Measurements from ENCODE around the gene PSMD9. TPM values are rescaled to one million over a fixed set of nuclear protein-coding genes. Genes with fewer than 3 reads are reported as not detected.
A peak's percentile ranks its signal among the peaks of the same experiment; 100 is the strongest.

Gene PSMD9
- total RNA-seq, 2 donors from 2014 or later, result 41.4 to 50.9 TPM

DNA sequence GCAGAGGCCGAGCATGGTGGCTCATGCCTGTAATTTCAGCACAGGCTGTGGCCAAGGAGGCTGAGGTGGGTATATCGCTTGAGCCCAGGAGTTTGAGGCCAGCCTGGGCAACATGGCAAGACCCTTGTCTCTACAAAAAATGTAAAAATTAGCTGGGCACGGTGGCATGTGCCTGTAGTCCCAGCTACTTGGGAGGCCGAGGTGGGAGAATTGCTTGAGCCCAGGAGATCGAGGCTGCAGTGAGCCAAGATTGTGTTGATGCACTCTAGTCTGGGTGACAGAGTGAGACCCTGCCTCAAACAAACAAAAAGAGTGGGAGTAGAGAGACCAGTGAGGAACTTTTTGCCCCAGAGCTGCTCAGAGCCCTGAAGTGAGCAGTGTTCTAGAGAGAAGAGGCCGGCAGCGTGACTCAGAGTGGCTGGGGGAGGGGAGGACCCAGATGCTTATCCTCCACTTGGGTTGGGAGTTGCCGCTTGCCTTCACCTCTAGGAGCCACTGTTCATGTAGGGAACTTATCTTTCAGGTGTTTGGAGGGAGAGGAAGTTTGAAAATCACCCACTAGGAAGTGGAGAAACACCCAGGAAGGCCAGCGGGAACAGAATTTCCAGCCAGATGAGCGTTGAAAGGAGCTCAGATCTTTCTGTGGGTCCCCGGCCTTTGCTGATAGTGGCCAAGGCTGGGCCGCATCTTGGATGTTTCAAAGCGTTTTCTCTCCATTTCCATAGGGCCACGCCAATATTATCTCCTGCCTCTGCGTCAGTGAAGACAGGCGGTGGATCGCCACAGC is 45.1 kb downstream of the PSMD9 start:
- Histone ChIP-seq H3K36me3 (ENCODE audit: control insufficient read depth, insufficient read depth, low read length) (peaks cover 9% of the 10 kb centered on the region), H3K4me1 (ENCODE audit: control insufficient read depth, insufficient read depth, low read length) (no peaks in the 10 kb centered on the region), H3K9ac (ENCODE audit: extremely low read depth, low read length, poor library complexity, severe bottlenecking) (peak overlapping the region; percentile 47), H3K4me3 (ENCODE audit: low read length) (no peak overlapping the region), H3K27me3 (ENCODE audit: control insufficient read depth, insufficient read depth, low read length, poor library complexity, severe bottlenecking) (no peaks in the 10 kb centered on the region), H3K27ac (ENCODE audit: low read depth, low read length) (no peak overlapping the region), H3K9me3 (ENCODE audit: control insufficient read depth, low read length) (peaks cover 8% of the 10 kb centered on the region)
- Mint-ChIP-seq H3K27ac (peak overlapping the region; percentile 89), H3K4me3 (peak overlapping the region; percentile 0), H3K27me3 (ENCODE audit: insufficient read depth) (no peaks in the 10 kb centered on the region), H3K36me3 (ENCODE audit: low read depth) (peaks cover 19% of the 10 kb centered on the region), H3K4me1 (peaks cover 23% of the 10 kb centered on the region), H3K9me3 (peaks cover 4% of the 10 kb centered on the region)
- peak; percentile 94 for DNase-seq
- 80 to 89% methylated on average over 14 to 17 of the region's 17 CpGs for WGBS, 2 experiments (ENCODE audit: insufficient coverage in 1 of 2, insufficient read length in 1 of 2)
- TF ChIP-seq CTCF (conservative IDR thresholded peaks at IDR 0.05), result peak; percentile 61

DNA sequence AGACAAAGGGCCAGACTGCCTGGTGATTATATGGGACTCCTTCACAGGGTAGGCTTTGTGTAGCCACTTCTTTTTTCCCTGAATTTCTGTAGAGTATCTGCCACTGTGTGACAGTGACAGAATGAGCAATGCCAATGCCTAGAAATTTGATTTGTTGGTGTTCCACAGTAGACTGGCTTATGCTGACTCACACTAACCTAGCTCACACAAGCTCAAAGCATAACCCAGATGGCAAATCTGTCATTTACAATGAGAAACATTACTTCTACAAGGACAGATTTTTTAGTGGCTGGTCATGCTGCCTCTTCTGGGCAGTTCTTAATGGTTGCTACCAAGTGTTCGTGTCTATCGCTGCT is 45.7 kb downstream of the PSMD9 start:
- Histone ChIP-seq H3K36me3 (ENCODE audit: control insufficient read depth, insufficient read depth, low read length) (peaks cover 9% of the 10 kb centered on the region), H3K27ac (ENCODE audit: low read depth, low read length) (no peak overlapping the region), H3K9me3 (ENCODE audit: control insufficient read depth, low read length) (peaks cover 8% of the 10 kb centered on the region), H3K27me3 (ENCODE audit: control insufficient read depth, insufficient read depth, low read length, poor library complexity, severe bottlenecking) (no peaks in the 10 kb centered on the region), H3K4me1 (ENCODE audit: control insufficient read depth, insufficient read depth, low read length) (no peaks in the 10 kb centered on the region), H3K4me3 (ENCODE audit: low read length) (no peak overlapping the region), H3K9ac (ENCODE audit: extremely low read depth, low read length, poor library complexity, severe bottlenecking) (no peak overlapping the region)
- Mint-ChIP-seq H3K4me1 (peaks cover 27% of the 10 kb centered on the region), H3K36me3 (ENCODE audit: low read depth) (peaks cover 19% of the 10 kb centered on the region), H3K4me3 (no peak overlapping the region), H3K9me3 (peaks cover 4% of the 10 kb centered on the region), H3K27ac (peak overlapping the region; percentile 89), H3K27me3 (ENCODE audit: insufficient read depth) (no peaks in the 10 kb centered on the region)
- DNase-seq, result no peak
- no peak for TF ChIP-seq CTCF (conservative IDR thresholded peaks at IDR 0.05)
- WGBS, 2 experiments (ENCODE audit: insufficient coverage in 1 of 2, insufficient read length in 1 of 2), result 96% methylated on average over 2 of the region's 2 CpGs; no CpG with 5 or more reads in 1 of the 2 experiments

DNA sequence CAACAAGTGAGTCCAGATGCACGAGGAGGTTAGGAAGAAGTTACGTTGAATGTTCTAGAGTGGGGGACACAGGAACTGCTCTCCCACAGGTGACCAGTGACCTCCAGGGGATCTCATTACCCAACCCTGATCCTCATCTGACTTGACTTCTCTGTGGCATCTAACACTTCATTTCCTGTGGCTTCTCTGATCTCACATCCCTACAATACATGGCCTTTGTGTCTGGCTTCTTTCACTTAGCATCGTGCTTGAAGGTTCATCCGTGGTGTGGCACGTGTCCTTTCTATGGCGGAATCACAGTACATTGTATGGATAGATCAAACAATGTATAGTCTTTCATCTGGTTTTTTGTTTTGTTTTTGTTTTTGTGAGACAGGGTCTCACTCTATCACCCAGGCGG is 49.1 kb downstream of the PSMD9 start:
- Mint-ChIP-seq H3K27ac (no peak overlapping the region), H3K36me3 (ENCODE audit: low read depth) (peaks cover 19% of the 10 kb centered on the region), H3K4me3 (no peak overlapping the region), H3K4me1 (peaks cover 29% of the 10 kb centered on the region), H3K27me3 (ENCODE audit: insufficient read depth) (no peaks in the 10 kb centered on the region), H3K9me3 (peaks cover 4% of the 10 kb centered on the region)
- DNase-seq, result no peak
- Histone ChIP-seq H3K4me3 (ENCODE audit: low read length) (no peak overlapping the region), H3K9me3 (ENCODE audit: control insufficient read depth, low read length) (peaks cover 8% of the 10 kb centered on the region), H3K27ac (ENCODE audit: low read depth, low read length) (no peak overlapping the region), H3K36me3 (ENCODE audit: control insufficient read depth, insufficient read depth, low read length) (peaks cover 12% of the 10 kb centered on the region), H3K27me3 (ENCODE audit: control insufficient read depth, insufficient read depth, low read length, poor library complexity, severe bottlenecking) (no peaks in the 10 kb centered on the region), H3K9ac (ENCODE audit: extremely low read depth, low read length, poor library complexity, severe bottlenecking) (no peak overlapping the region), H3K4me1 (ENCODE audit: control insufficient read depth, insufficient read depth, low read length) (no peaks in the 10 kb centered on the region)
- TF ChIP-seq CTCF (conservative IDR thresholded peaks at IDR 0.05), result no peak
- WGBS, 2 experiments (ENCODE audit: insufficient coverage in 1 of 2, insufficient read length in 1 of 2), result 97% methylated on average over 4 to 7 of the region's 7 CpGs

Measured in endodermal cell (in vitro differentiated cells).